NCI-H1930 (cell line): ENCODE measurements around the gene P3H4.
"Not testable (repeated sequence)": the region's sequence is repeated elsewhere in the genome, so short reads cannot be mapped to it uniquely, and the experiment has no call there.

ENCODE experiments used
- DNase-seq, 2 experiments: peaks; one replicate each; lab custom pipeline; 2025; lab: John Stamatoyannopoulos, UW

Gene P3H4

DNA sequence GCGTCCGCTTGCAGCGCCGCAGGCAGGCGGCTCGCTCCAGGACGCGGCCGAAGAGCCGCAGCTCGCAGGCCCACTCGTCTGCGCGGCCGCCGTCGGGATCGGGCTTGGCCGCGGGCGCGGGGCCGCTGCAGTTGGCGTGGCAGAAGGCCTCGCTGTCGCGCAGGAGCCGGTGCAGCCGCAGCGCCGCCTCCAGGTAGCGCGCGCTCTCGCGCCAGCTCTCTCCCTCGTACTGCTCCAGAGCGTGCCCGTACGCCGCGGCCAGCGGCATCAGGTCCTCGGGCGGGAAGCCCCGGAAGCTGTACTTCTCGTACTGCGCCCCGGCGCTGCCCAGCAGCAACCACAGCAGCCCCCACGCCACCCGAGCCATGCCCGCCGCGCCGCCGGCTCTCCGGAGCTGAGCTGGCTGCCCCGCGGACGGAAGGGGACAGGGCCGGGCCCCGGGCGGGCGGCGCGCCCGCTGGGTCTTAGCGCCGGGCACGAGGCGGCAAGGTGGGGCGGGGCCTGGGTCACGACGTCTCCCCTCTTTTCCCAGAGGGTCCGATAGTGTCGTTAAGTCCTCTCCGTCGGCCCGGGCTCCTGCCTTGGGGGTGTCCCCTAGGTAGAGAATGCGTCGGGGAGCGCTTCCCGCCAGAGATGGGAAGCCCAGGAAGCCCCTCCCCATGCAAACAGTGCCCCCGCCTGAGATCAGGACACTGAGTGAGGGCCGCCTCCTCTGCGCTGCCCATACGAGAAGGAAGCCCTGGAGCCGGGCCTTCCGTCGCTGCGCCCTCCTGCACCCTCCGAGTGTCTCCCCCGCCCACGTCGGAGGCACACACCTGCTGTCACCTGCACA is at the start of gene P3H4:
Gene P3H4, minus strand, starts transcription at position 401 of the 832 bp plus-strand sequence. Its CDS starts 34 bp downstream, at position 367.
- DNase-seq, result peak; percentile 56 to 76

DNA sequence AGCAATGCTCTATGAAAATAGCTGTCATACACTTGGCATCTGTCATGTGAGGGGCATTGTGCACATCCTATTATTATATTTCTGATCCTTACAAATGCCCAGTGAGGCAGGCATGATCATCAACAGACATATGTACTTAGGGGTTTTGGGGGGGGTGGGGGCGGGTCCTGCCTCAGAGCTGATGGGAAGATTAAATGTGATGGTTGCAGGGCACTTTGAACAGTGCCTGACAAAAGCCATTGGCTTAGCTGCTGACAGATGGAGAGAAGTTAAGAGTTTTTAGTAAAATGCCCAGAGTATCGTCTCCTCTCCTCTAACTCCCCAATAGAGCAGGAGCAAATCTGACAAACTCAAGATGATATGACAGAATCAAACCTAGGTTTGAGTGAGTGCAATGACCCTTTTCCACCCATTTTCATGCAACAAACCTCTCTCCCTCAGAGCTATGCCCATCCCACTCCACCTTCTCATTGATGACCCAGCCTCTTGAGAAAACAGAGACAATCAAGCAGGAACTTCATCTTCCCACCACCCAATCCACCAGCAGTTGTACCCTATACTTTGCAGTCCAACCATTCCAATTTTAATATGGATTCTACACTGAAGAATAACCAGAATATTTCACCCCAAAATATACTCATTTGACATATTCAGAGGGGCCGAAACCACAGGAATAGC is 48.6 kb upstream of the P3H4 start:
- DNase-seq, result no peak

GRCh38 chr17:41851382-41851781 is 39.6 kb upstream of the P3H4 start:
- DNase-seq, result not testable (repeated sequence)

DNA sequence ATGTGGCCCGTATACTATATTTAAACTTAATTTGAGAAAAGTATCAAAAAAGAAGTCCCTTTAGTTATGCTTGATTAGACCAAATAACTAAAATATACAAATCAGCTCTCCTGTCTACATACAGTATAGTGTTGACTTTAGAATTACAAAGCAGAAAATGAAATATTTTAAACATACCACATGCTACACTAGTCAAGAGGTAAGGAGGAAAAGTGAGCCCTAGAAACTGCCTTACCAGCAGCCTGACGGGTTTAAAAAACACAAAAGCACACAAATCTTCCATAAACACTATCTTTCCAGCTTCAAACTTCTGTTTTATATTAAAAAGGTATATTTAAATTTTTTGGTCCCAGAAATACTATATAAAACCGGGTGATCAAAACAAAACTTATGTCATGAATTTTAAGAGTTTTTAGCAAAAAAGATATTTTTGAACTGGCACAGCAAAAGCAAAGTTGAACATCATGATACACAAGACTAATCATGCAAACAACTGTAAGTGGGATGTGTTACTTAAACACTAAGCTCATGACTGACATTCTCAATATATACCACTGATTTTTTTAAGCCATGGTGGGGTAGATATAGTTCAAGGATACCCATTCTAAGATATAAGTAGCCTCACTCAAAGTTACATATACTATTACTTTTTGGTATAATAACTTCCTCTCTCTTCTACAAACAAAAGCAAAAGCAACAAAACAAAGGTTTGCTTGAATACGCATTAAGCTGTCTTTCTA is 37.7 kb upstream of the P3H4 start:
- DNase-seq, result no peak

DNA sequence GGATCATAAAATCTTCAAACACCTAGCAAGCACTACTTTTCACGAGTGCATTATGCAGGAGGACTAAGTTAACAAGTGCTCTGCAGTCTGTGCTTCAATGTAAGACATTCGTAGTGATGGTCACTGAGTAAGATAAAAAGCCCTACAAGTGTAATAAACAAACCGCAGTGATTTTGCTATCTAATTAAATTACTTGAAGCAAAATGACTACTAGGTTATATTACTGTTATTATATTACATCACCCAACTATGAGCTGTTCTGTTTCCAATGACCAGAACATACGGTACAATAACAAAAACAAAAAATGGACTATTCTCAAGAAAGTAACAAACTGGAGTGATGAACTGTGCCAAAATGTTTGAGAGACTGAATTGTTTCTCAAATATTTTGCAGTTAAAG is 37.0 kb upstream of the P3H4 start:
- DNase-seq, result no peak

DNA sequence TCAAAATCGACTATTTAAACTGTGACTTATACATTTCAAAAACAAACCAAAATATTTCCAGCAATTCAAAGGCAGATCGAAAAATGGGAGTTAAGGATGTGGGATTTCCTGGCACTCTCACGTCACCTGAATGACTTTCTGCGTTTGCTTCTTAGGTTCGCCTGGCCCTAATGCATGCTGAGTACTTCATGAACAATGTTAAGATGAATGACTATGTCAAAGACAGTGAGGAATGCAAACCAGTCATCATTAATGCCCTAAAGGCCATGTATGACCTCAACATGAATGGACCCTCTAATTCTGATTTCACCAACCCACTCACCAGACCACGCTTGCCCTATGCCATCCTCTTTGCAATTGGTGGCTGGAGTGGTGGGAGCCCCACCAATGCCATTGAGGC is 33.2 kb upstream of the P3H4 start:
- no peak for DNase-seq

DNA sequence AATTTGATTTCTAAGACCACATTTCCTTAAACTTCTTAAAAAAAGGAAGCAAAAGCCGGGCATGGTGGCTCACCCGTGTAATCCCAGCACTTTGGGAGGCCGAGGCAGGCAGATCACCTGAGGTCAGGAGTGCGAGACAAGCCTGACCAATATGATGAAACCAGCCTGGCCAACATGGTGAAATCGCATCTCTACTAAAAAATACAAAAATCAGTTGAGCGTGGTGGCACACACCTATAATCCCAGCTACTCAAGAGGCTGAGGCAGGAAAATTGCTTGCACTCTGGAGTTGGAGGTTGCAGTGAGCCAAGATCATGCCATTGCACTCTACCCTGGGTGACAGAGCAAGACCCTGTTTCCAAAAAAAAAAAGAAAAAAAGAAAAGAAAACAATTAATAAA is 29.0 kb upstream of the P3H4 start:
- not testable (repeated sequence) for DNase-seq

GRCh38 chr17:41839448-41839847 is 27.7 kb upstream of the P3H4 start:
- DNase-seq, result not testable (repeated sequence)

DNA sequence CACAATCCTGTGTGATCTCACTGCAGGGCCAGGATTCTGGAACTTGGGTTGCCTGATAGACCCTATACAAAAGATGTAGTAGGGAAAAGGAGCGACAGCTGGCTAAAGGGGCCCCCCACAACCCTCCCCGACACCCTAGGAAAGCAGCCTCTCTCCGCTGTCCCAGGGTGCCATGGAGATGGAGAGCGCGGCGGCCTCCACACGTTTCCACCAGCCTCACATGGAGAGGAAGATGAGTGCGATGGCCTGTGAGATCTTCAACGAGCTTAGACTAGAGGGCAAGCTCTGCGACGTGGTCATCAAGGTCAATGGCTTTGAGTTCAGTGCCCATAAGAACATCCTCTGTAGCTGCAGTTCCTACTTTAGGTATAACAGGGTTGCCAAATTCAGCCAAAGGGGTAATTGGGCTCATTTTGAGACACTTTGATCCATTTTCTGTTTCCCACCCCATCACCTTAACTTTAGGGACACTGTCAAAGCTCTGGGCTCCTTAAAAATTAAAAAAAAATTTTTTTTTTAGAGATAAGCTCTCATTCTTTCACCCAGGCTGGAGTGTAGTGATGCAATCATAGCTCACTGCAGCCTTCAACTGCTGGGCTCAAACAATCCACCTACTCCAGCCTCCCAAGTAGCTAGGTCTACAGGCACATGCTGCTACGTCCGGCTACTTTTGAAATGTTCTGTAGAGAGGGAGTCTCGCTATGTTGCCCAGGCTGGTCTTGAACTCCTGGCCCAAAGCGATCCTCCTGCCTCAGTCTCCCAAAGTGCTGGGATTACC is 26.2 kb upstream of the P3H4 start, which contains the start of gene KLHL10:
Gene KLHL10, plus strand, starts transcription at position 65 of the 778 bp plus-strand sequence. Its CDS starts 108 bp downstream, at position 173.
- DNase-seq, result no peak

DNA sequence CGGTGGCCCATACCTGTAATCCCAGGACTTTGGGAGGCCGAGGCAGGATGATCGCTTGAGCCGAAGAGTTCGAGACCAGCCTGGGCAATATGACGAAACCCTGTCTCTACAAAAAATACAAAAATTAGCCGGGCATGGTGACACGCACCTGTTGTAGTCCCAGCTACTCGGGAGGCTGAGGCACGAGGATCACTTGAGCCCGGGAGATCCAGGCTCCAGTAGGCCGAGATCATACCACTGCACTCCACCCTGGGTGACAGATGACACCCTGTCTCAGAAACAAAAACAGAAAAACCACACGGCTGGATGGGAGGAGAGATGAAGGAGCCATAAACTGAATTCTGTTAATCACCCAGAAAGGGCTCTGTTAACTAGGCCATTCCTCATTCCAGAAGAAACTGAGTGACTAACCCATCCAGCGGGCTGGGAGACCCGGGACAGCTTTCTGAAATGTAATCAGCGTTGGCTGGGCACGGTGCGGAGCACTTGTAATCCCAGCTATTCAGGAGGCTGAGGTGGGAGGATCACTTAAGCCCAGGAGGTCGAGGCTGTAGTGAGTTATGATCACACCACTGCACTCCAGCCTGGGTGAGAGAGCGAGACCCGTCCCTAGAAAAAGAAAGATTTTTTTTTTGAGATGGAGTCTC is 24.9 kb upstream of the P3H4 start:
- no peak for DNase-seq

DNA sequence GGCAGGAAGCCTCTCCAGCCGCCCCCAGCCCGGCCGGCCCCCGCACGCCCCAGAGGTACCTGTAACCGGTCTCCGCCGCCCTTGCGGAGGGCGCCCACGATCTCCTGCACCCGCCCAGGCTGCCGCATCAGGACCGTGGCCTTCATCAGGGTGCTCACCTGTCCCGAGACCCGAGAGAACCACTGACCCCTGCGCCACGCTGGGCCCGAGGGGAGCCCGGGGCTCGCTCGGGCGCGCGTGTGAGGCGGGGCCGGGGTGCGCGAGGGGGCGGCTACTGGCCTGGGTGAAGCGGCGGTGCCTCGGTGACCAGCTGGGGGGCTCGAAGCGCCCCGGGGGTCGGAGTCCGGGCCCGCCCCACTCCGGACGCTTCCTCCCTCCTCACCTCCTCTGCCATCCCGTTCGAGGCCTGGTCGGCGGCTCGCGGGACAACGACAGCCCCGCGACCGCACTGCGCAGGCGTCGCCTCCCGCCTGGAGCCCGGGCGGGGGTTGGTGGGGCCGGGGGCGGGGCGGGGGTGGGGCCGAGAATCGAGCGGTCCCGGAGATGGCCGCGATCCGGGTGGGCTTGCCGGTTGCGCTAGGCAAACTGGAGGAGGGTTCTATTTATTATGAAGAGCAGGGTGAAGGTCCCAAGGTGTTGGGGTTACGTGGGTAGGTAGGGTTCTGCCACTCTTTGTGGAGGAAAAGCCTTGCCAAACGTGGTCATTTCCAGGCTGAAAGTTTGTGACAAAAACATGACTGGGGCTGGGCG is 24.2 kb upstream of the P3H4 start, which contains the start of gene NT5C3B:
Gene NT5C3B, minus strand, starts transcription at position 433 of the 750 bp plus-strand sequence. Its CDS starts 39 bp downstream, at position 394.
- DNase-seq, result peak; percentile 12 to 31

DNA sequence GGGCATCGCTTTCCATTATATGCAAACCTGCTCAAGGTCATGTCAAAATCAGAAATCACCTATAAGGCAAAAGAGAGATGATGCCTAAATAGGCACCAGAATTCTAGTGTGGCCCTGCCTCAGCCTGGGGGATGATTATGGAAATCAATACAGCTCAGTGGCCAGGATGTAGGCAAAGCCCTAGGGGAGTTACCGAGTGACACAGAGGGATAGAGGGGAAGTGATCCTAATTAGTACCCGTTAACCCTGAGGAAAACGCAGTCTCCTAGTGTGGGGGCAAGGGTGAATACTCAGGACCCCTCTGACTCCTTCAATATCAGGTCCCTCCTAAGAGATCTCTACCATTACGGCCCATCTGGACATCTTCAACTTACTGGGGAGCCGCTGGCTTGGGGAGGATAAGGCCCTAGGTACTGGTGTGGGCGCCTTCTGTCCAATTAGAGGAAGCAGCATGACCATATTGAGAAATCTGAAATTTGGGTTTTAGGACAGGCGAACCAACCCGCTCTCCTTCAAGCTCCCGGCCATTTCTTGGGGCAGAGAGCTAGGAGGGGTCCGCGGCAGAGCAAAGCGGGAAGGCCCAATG is 23.6 kb upstream of the P3H4 start:
- DNase-seq, result no peak

- DNase-seq, result not testable (repeated sequence)
Observed at GRCh38 chr17:41829961-41830360, 18.2 kb upstream of the P3H4 start.

- DNase-seq, result no peak
Observed at GRCh38 chr17:41825175-41825845, 13.6 kb upstream of the P3H4 start.

DNA sequence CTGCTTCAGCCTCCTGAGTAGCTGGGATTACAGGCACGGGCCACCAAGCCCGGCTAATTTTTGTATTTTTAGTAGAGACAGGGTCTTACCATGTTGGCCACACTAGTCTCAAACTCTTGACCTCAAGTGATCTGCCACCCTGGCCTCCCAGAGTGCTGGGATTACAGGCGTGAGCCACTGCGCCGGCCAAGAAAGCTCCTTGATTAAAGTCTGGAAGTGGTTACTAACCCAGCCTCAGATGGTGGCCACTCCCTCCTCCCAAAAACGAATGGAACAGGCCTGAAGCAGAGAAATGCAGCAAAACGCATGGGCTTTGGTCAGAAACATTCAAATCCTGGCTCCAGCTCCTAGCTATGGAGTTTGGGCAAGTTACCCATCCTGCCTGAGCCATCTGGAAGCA is 12.3 kb upstream of the P3H4 start:
- no peak for DNase-seq

- no peak for DNase-seq
Observed at GRCh38 chr17:41823580-41823979, 11.8 kb upstream of the P3H4 start.

GRCh38 chr17:41823141-41823524 is 11.4 kb upstream of the P3H4 start:
- DNase-seq, result no peak

GRCh38 chr17:41822216-41823140 is 10.7 kb upstream of the P3H4 start:
- DNase-seq, result no peak
